HL-60 (cell line): ENCODE measurements around the gene ACAD11.

Experiments
- DNase-seq, 2 experiments: peaks; one replicate each; pipeline ENCODE4 v3.0.0-alpha.2; 2010 to 2020; ENCODE audit warnings: low read depth in 1 of 2, low spot score in 1 of 2
- H3K27ac ChIP-seq: fragments of 250-450 bp; sonication (Bioruptor Pico); replicated peaks from 2 replicates; pipeline ENCODE4 v1.5.1; 2020; ENCODE audit warnings: mild to moderate bottlenecking, moderate library complexity
- H3K27me3 ChIP-seq: fragments of 250-450 bp; sonication (Bioruptor Pico); 2 replicates; pipeline ENCODE4 v1.5.1; 2021; ENCODE audit warnings: mild to moderate bottlenecking, moderate library complexity; ENCODE audit not compliant: insufficient read depth, poor library complexity, severe bottlenecking
- H3K4me3 ChIP-seq: replicated peaks from 2 replicates; pipeline ENCODE4 v1.5.1; 2011; ENCODE audit warnings: mild to moderate bottlenecking, control low read depth, low read length; ENCODE audit not compliant: insufficient read depth
- CTCF ChIP-seq: IDR thresholded peaks from one replicate; pipeline ENCODE4 v1.5.1; 2011; ENCODE audit warnings: low read length, control low read depth, inconsistent platforms; ENCODE audit not compliant: insufficient read depth
- GABPA ChIP-seq: IDR thresholded peaks from 2 replicates; pipeline ENCODE4 v1.6.1; 2012; ENCODE audit warnings: low read depth
- POLR2AphosphoS5 ChIP-seq: IDR thresholded peaks from 2 replicates; pipeline ENCODE4 v1.6.1; 2012; ENCODE audit warnings: low read depth
- REST ChIP-seq: IDR thresholded peaks from 2 replicates; pipeline ENCODE4 v1.6.1; 2012; ENCODE audit warnings: low read depth; ENCODE audit not compliant: insufficient replicate concordance
- SPI1 ChIP-seq: IDR thresholded peaks from 2 replicates; pipeline ENCODE4 v1.6.1; 2012; ENCODE audit warnings: low read depth, mild to moderate bottlenecking, borderline replicate concordance

The ACAD11 gene

GRCh38 chr3:132637590-132637989 is 22.0 kb downstream of the ACAD11 start:
- Histone ChIP-seq H3K27me3 (no peaks in the 10 kb centered on the region), H3K4me3 (no peak overlapping the region), H3K27ac (no peak overlapping the region)
- DNase-seq, result no peak
- TF ChIP-seq GABPA (no peak), POLR2AphosphoS5 (no peak), SPI1 (no peak), CTCF (no peak), REST (no peak)

GRCh38 chr3:132635052-132635451 is 24.6 kb downstream of the ACAD11 start:
- Histone ChIP-seq H3K4me3 (no peak overlapping the region), H3K27ac (no peak overlapping the region), H3K27me3 (no peaks in the 10 kb centered on the region)
- TF ChIP-seq REST (no peak), SPI1 (no peak), GABPA (no peak), CTCF (no peak), POLR2AphosphoS5 (no peak)
- no peak for DNase-seq

- Histone ChIP-seq H3K4me3 (no peak overlapping the region), H3K27ac (no peak overlapping the region), H3K27me3 (no peaks in the 10 kb centered on the region)
- no peak for DNase-seq
- TF ChIP-seq GABPA (no peak), SPI1 (no peak)
Observed at GRCh38 chr3:132630612-132631011, 29.0 kb downstream of the ACAD11 start.

- TF ChIP-seq GABPA (no peak), CTCF (no peak), POLR2AphosphoS5 (no peak), SPI1 (no peak), REST (no peak)
- Histone ChIP-seq H3K4me3 (no peak overlapping the region), H3K27ac (no peak overlapping the region), H3K27me3 (no peaks in the 10 kb centered on the region)
- no peak for DNase-seq
Observed at GRCh38 chr3:132629928-132630327, 29.7 kb downstream of the ACAD11 start.
